IMR-90 (cell line): ENCODE results near the gene ZBTB25.

Experiments
- CEBPB ChIP-seq: IDR thresholded peaks from 2 replicates; pipeline ENCODE4 v1.6.1; 2012; ENCODE audit warnings: low read depth, low read length, improper control_type of control experiment
- FOS ChIP-seq: fragments of 150-350 bp; IDR thresholded peaks from 2 replicates; pipeline ENCODE4 v1.6.1; 2016; ENCODE audit warnings: low read depth, low read length
- MAFK ChIP-seq: IDR thresholded peaks from 2 replicates; pipeline ENCODE4 v1.6.1; 2012; ENCODE audit warnings: low read depth, low read length, improper control_type of control experiment
- MXI1 ChIP-seq: IDR thresholded peaks from 2 replicates; pipeline ENCODE4 v1.6.1; 2012; ENCODE audit warnings: low read depth, mild to moderate bottlenecking, low read length, moderate library complexity, borderline replicate concordance
- NFE2L2 ChIP-seq: fragments of 150-350 bp; IDR thresholded peaks from 2 replicates; pipeline ENCODE4 v1.6.1; 2016; ENCODE audit warnings: low read depth, mild to moderate bottlenecking, low read length
- POLR2A ChIP-seq: IDR thresholded peaks from 2 replicates; pipeline ENCODE4 v1.6.1; 2012; ENCODE audit warnings: mild to moderate bottlenecking, low read depth, low read length
- RAD21 ChIP-seq: IDR thresholded peaks from 2 replicates; pipeline ENCODE4 v1.6.1; 2012; ENCODE audit warnings: low read length, improper control_type of control experiment
- RFX5 ChIP-seq: IDR thresholded peaks from 2 replicates; pipeline ENCODE4 v1.8.0; 2012; ENCODE audit warnings: low read depth, mild to moderate bottlenecking, low read length, moderate library complexity
- SMC3 ChIP-seq: fragments of 150-350 bp; IDR thresholded peaks from 2 replicates; pipeline ENCODE4 v1.6.1; 2016; ENCODE audit warnings: low read depth, mild to moderate bottlenecking, antibody characterized with exemption, low read length, moderate library complexity
- TF ChIP-seq, protein P1 (sequence below): conservative IDR thresholded peaks from 2 replicates; pipeline ENCODE4 v1.5.1; 2012; ENCODE audit warnings: mild to moderate bottlenecking, low read depth, low read length, improper control_type of control experiment
- TF ChIP-seq, protein P2 (sequence below): fragments of 150-350 bp; IDR thresholded peaks from 2 replicates; pipeline ENCODE4 v1.6.1; 2017; ENCODE audit warnings: mild to moderate bottlenecking, antibody characterized with exemption, low read length, low read depth
- TF ChIP-seq, protein P3 (sequence below): fragments of 150-350 bp; IDR thresholded peaks from 2 replicates; pipeline ENCODE4 v1.6.1; 2016; ENCODE audit warnings: low read depth, mild to moderate bottlenecking, low read length, moderate library complexity, borderline replicate concordance

DNA sequence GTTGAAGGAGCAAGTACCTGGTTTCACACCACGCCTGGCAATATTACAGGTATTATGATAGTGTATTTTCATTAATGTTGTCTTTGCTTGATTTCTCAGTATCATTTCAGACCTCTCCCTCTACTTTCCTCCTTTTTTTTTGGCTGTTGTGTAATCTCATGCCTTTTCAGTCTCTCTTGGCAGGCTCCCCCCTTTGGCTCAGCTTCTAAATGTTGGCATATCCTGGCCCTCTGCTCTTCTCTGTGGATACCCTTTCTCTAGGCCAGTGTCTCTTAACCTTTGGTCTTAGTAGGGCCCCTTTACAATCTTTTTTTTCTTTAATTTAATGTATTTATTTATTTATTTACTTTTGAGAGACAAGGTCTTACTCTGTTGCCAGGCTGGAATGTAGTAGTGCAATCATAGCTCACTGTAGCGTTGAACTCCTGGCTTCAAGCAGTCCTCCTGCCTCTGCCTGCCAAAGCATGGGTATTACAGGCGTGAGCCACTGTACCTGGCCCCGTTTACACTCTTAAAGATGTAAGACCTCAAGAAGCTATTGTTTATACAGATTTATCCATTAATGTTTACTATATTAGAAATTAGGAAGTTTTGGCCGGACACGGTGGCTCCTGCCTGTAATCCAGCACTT lies 102.7 kb downstream of the ZBTB25 start:
- TF ChIP-seq, protein P1, sequence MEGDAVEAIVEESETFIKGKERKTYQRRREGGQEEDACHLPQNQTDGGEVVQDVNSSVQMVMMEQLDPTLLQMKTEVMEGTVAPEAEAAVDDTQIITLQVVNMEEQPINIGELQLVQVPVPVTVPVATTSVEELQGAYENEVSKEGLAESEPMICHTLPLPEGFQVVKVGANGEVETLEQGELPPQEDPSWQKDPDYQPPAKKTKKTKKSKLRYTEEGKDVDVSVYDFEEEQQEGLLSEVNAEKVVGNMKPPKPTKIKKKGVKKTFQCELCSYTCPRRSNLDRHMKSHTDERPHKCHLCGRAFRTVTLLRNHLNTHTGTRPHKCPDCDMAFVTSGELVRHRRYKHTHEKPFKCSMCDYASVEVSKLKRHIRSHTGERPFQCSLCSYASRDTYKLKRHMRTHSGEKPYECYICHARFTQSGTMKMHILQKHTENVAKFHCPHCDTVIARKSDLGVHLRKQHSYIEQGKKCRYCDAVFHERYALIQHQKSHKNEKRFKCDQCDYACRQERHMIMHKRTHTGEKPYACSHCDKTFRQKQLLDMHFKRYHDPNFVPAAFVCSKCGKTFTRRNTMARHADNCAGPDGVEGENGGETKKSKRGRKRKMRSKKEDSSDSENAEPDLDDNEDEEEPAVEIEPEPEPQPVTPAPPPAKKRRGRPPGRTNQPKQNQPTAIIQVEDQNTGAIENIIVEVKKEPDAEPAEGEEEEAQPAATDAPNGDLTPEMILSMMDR: no peak
- TF ChIP-seq POLR2A (no peak), MXI1 (no peak), SMC3 (no peak), NFE2L2 (no peak), MAFK (no peak), RFX5 (no peak), FOS (no peak), CEBPB (0 out of 2 replicates have a peak, but pooled peaks have one; percentile 15), RAD21 (no peak)
- TF ChIP-seq, protein P2, sequence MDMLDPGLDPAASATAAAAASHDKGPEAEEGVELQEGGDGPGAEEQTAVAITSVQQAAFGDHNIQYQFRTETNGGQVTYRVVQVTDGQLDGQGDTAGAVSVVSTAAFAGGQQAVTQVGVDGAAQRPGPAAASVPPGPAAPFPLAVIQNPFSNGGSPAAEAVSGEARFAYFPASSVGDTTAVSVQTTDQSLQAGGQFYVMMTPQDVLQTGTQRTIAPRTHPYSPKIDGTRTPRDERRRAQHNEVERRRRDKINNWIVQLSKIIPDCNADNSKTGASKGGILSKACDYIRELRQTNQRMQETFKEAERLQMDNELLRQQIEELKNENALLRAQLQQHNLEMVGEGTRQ: no peak
- TF ChIP-seq, protein P3, sequence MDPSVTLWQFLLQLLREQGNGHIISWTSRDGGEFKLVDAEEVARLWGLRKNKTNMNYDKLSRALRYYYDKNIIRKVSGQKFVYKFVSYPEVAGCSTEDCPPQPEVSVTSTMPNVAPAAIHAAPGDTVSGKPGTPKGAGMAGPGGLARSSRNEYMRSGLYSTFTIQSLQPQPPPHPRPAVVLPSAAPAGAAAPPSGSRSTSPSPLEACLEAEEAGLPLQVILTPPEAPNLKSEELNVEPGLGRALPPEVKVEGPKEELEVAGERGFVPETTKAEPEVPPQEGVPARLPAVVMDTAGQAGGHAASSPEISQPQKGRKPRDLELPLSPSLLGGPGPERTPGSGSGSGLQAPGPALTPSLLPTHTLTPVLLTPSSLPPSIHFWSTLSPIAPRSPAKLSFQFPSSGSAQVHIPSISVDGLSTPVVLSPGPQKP: no peak
